HG03025 (cell line): Measurements from ENCODE around the gene ANTXR1.

Experiments used
- ATAC-seq: cut with Tn5 transposase; IDR thresholded peaks from one replicate; pipeline ENCODE4 v1.9.1; 2021; ENCODE audit warnings: mild to moderate bottlenecking, moderate library complexity; ENCODE audit not compliant: unreplicated experiment, low FRiP score

The ANTXR1 gene

DNA sequence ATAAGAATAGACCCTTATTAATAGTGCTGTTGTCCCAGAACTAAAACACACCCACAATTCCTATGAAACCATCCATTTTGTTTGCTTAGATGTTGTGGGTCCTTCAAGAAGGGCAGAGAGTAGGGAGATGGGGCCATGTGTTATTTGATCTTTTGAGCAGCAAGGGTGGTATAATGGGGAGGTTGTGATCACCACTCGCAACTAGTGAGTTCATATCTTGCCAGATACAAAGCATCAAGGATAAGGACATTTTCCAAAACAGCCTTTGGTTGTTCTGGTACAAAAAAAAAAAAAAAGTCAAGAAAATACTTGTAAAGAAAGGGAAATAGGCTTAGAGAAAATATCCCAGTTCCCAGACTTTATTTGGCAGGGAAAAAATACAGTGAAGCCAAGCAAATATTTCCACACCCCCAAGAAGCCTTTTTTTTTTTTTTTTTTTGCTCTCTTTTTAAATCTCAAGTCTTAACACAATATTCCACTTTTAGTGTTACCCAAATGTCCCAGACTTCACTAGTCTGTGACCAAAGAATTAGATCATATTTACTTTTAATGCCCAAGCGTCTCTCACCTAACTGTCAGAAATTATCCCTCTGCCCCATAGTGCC is 54.1 kb downstream of the ANTXR1 start:
- no peak for ATAC-seq

DNA sequence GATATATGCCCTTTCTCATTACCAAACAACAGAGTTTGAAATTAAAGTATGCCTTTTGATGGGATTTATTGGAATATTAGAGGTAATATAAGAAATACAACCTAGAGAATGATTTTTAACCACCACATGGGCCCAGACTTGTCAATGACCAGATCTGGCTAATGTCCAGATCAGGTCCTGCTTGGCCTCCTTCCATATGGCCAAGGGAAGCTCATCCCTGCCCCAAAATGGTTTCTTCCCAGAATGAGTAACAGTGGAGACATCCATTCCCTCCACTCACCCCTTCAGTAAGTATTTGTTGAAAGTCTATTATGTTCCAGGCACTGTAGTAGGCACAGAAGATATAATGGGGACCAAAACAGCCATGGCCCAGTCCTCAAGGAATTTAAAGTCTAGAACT is 54.9 kb downstream of the ANTXR1 start:
- ATAC-seq, result no peak

DNA sequence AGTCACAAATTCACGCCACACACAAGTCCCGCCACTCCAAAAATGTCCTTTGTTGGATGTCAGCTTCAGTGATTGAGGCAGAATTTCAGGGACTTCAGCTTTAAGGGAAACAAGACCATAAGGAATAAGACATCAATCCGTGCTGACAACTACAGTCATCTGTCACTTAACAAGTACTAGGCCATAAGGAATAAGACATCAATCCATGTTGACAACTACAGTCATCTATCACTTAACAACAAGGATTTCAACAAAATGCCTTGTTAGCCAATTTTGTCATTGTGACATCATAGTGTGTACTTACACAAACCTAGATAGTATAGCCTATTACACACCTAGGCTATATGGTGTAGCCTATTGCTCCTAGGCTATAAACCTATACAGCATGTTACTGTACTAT is 58.0 kb downstream of the ANTXR1 start:
- no peak for ATAC-seq

DNA sequence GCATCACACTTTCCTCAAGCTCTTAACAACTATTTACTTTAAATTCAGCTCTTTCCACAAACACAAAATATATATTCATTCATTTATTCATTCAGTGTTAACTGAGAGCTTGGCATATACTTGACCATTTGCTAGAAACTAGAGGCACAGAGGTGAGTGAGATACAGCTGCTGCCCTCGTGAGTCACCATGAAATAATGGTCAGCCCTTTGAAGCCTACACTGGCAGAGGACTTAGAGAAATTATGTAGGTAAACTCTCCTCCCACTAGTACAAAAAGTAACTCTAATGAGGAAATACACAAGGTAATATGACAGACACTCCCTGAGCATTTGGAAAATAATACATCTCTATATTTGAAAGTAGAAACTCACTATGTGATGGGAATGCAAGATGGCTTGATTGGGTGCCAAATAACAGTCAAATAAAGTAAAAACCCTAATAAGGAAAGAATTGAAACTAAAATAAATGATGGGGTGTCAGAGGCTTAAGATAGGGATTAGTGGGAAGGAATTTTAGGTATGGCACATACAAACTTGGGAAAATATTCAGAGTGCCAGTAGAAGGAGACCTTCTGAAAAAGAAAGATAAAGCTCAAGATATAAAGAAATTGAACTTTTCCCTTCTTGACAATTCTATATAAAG is 61.1 kb downstream of the ANTXR1 start:
- no peak for ATAC-seq

DNA sequence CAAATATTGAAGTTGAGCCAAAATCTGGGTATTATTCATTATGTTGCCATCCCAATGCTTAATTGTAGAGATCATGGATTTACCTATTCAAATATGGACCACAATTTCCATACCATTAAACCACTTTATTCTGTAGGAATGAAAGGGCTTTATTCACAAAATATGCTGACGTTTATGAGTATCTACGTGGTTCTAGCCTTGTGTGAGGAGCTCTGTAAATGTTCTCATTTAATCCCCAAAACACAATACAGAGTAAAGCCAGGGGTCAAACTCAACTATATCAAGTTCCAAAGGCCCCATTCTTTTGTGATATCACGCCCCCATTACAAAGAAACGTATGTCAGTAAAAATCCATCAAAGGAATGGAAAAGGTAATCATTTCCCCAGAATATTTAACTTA is 61.9 kb downstream of the ANTXR1 start:
- ATAC-seq, result no peak

DNA sequence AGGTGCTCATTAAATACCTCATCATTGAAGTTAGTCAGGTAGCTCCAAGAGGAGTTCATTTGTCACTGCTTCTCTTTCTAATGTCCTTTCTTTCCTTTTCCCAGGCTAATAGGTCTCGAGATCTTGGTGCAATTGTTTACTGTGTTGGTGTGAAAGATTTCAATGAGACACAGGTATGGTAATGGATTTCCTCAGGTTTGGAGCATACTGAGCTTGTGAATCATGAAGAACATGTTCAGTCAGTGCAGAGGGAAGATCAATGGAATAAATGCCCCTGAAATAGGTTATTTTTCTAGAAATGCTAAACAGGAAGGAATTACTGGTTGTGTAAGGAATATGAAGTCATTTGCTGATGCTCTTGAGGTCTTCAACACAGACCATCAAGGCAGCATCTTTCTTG is 62.5 kb downstream of the ANTXR1 start:
- no peak for ATAC-seq

DNA sequence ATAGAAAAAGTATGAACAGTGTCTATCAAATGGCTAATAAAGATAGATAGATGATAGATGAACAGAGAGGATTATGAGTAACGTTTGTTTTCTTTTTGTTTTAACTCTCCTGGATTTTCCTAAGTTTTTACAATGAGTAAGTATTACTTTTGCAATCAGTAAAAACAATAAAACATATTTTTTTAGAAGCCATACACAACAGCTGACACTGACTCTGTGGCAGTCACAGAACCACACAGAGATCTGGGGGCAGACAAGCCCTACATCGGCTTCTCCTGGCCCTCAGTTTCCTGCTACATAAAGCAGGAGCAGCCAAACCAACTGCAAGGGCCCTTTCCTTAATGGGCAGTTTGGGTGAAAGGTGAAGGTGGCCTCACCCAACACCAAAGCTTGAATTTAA is 63.6 kb downstream of the ANTXR1 start:
- ATAC-seq, result no peak

DNA sequence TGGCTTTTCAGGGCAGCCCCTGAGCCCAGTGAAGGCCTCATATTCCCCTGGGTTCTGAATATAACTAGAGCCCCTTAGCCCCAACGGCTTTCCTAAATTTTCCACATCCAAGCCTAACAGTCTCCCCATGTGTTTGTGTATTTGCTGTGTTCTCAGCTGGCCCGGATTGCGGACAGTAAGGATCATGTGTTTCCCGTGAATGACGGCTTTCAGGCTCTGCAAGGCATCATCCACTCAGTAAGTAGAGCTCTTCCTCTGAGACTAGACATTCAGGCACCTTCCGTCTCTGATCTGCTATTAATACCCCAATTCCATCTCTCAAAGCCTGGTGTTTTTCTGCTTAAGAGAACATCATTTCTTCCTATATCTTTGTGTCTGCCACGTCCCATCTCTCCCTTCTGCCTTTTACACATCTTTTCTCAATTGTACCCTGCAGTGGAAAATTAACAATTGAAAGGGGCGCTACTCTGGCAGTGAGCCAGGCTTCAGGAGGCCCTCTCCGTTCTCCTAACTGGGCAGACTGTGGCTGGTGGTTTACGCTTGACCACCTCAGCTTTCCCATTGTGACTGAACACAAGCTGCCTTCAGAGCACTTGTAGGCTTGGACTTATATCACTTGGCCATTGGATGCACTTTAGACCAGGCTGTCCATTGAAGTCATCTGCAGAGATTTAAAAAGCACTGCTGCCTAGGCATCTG is 64.4 kb downstream of the ANTXR1 start:
- no peak for ATAC-seq

DNA sequence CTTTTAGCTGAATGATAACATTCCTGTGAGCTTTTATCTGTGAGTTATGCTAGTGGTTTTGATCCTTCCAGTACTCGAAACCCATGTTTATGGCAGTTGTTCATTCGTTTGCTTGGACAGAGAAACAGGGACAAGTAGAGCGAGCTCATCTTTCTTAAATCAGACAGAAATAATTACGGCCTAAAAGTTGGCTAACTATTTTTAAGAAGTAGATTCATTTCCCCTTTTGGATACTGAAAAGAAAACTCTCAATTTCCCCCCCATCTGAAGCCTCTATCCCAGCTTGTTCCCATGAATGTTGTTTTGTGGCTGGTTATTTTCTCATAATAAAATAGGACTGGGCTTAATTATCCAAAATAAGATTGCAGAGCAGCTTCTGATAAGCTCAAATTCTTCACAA is 67.1 kb downstream of the ANTXR1 start:
- no peak for ATAC-seq

DNA sequence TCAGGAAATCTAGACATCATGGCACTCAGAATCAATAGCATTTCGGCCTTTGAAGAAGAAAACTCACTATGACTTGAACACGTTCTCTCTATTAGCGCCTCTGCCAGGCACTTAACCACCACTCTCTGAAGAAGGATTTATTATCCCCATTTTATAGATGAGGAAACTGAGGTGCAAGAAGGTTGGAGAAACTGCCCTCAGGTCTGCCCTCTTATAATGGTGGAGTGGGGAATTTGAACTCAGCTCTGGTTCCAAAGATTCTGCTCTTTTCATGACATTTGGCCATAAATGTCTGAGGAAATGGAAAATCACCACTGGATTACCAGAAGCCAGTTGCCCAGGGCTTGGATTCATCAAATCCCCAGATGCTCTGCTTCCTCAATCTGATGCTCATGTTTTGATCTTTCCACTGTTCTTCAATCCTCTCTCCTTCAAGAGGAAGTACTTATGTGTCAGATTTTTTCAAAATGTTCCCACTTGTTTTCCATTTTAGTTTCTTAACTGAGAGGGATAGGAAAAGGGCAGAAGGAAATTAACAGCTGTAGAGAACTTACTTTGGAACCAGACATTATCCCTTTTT is 68.1 kb downstream of the ANTXR1 start:
- no peak for ATAC-seq

DNA sequence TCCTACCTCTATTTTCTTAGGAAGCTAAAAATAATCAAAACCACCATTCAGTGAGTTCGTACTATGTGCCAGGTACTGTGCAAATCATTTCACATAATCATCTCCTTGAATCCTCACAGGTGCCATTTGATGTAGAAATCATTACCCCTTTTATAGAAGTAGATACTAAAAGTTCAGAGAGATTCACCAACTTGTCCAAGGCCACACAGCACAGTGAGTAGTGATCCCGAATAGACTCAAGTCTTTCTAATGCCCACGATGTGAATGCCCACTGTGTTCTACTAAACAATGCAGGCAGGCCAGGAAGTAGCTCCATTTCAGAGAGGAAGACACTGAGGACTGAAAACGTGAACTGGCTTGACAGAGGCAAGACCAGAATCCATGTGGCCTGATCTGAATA is 68.8 kb downstream of the ANTXR1 start:
- ATAC-seq, result no peak

DNA sequence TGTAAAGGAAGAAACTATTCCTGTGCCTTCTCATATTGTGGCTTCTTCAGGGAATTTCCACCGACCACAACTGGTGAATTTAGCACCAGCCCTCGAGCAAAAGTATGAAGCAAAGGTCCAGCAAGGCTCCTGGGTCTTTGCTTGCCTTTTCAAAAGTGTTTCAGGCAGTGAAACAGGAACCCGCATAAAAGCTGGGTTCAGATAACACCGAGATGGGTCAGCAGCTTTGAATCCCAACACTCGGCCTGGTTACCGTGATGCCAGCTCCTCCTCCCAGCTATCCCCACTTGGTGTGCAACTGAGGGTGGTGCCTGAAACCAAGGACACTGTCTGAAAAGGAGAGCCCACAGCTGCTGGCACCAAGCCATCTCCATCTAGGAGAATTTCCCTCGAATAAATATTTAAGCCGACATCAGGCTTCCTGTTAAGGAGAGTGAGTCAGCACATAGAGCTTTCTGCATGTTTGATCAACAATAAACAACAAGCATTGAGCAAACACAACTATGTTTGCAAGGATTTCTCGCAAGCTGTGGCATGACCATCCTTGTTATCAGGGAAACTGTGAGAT is 69.5 kb downstream of the ANTXR1 start:
- no peak for ATAC-seq

DNA sequence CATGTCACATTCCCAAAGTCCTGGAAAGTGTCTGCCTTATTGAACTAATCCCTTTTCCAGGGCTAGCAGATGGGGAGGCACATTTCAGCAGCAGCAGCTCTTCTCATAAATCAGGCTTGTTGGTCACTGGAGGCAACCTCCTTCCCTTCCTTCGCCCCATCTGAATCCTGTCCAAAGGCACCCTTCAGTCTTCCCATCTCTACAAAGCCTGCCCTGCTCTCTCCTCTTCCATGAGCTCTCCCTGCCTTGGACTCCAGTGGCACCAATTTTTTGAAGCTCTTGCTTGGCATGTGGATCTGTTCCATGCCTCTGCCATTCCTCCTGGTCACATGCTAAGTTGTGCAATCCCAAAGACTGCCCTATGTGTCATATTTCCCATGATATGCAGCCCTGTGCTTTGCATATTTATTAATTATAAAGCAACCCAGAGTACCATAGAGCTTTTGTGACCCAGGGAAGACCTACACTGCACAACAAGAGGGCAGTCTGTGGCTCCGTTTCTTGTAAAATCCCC is 70.3 kb downstream of the ANTXR1 start:
- ATAC-seq, result no peak

DNA sequence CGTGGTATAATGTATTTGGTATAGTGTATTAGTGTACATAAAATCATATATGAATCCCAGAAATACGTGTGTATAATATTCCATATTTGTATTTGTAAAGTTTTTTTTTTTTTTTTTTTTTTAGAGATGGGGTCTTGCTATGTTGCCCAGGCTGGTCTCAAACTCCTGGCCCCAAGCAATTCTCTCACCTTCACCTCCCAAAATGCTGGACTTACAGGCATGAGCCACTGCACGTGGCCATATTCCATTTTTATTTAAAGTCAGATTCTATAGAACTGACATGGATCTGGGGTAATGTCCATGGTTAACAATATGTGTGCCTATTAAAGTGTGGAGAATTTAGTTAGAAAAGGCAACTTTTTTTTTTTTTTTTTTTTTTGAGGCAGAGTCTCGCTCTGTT is 71.5 kb downstream of the ANTXR1 start:
- no peak for ATAC-seq

DNA sequence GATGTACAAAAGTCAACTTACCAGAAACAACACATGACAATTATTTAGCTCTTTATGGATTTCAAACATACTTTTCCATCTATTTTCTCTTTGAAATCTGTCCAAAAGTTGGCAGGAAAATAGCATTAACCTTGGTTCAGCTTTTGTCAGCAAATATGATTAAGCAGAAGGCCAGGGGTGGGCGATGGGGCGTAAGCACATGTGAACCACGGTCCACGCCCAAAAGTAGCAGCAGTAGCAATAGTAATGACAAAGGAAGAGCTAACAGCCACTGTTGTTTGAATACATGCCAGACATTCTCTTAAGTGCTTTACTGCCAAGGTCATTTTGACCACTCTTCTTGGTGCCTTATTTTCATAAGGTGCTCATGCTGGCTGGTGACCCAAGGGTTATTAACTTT is 73.5 kb downstream of the ANTXR1 start:
- no peak for ATAC-seq

DNA sequence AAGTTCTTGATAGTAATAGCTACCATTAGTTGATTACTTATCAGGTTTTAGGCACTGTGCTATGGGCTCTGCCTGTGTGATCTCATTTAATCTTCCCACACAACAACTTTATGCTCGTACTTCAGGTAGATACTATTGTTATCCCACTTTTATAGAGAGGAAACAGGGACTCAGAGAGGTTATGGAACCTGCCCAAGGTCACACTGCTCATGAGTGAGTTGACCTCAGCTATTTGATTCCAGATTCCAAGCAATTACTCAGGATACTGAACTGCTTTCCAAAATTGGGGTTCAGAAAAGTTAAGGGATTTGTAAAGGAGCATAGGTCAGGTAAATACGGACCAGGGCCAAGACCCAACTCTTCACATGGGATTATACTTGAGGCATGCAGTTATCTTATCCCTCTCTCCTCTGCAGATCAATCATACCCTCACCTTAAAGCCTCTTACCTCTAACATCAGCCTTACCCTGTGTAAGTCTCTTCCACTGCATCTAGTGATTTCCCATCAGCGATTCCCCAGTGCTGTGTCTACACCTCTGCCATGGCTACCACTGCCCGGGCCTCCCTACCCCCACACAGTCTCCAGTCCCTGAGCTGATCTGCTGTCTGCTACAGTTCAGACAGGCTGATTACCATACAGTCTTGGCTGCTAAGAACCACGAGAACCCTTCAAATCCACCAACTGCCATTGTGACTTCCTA is 74.4 kb downstream of the ANTXR1 start:
- no peak for ATAC-seq

DNA sequence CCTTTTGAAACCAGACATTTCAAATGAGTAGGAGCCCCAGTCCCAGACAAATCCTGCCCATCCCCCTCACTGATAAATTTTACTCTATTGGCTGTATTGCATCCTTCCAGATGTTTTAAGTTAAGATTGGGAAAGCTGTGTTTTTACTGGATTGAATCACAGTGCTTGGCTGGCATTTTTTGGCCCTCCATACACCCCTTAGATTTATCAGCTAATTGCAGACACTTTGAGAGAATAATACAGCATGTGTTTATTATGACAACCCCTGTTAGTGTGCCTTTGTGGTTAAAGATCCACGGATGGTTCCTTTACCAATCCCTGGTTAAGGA is 74.9 kb downstream of the ANTXR1 start:
- no peak for ATAC-seq

DNA sequence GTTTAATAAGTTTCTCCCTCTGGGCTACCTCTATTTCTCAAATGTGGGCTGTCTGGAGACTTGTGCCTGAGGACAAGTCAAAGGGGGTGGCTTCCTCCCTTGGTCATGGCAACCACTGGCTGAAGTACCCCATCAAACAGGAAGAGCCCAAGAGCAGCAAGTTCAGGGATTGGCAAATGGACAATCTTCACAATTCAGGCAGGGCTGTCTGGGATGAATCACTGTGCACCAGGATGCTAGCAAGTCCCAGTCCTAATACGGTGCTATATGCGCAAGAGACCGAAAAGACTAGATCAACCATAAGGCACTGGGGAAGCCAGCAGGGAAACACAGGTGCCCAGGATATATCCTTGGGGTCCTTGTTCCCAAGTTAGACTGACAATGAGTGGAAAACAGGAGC is 75.5 kb downstream of the ANTXR1 start:
- no peak for ATAC-seq

DNA sequence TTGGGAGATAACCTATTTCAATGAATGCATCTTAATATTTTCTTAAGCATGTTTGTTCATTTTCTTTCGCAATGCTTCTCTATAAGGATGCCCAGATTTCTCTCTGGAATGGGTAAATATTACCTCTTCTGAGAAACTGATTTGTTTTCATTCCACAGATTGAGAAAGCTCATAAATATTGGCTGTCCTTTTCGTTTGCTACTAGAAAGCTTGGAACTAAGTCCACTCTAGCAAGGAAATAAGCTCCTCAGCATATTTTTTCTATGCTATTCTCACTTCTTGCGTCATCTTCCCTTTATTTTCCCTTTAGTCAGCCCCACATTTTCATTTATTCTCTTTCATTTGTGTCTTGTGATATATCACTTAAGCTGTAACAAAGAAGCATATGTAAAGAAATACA is 76.3 kb downstream of the ANTXR1 start:
- no peak for ATAC-seq

DNA sequence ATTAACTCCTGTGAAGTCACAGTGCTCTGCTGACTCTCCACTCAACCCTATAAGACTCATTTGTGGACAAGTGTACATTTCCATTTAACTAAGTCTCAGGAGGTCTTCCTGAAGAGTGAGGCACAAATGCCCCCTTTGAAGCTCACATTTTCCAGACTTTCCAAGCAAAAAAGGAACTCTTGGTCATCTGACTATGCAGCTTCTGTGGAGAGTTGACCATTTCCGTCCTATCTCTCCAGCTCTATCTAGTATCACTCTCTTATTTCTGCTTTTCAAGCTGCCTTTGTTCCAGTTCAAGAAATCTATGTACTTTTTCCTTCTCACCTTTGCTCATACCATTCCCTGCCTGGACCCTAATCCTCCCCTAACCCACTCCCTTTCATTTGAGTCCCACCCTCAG is 77.0 kb downstream of the ANTXR1 start:
- no peak for ATAC-seq

DNA sequence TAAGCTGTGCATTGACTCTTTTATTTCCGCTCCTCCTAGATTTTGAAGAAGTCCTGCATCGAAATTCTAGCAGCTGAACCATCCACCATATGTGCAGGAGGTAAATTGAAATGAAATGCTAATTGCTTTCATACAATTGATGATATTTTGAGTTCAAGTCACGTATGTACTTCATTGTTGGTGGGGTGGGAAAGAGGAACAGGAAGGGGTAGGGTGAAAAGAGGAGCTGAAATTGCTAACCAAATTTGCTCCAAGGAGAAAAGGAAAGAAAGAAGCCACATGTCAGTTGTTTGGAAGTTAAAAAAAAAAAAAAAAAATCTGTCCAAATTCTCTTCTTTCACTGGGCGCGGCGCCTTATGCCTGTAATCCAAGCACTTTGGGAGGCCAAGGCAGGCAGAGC is 77.8 kb downstream of the ANTXR1 start:
- no peak for ATAC-seq
